H9 (cell line): ENCODE data around the gene C2orf15. TPM values are rescaled to one million over a fixed set of nuclear protein-coding genes. Genes with fewer than 3 reads are reported as not detected.

Experiments used
- DNase-seq: peaks from one replicate; pipeline ENCODE4 v3.0.0-alpha.2; 2017
- H2AFZ ChIP-seq: one replicate; pipeline ENCODE4 v1.6.1; 2013; ENCODE audit warnings: mild to moderate bottlenecking, low read length, control low read depth, moderate library complexity
- H2AK5ac ChIP-seq: 2 replicates; pipeline ENCODE4 v1.6.1; 2013; ENCODE audit warnings: low read length, control low read depth, mixed read lengths; ENCODE audit not compliant: insufficient read length
- H2BK120ac ChIP-seq: one replicate; pipeline ENCODE4 v1.6.1; 2013; ENCODE audit warnings: low read depth, mild to moderate bottlenecking, low read length, control low read depth, inconsistent platforms; ENCODE audit not compliant: poor library complexity, severe bottlenecking
- H2BK12ac ChIP-seq: 2 replicates; pipeline ENCODE4 v1.6.1; 2013; ENCODE audit warnings: low read length, control low read depth, mixed read lengths, low read depth; ENCODE audit not compliant: insufficient read length
- H2BK15ac ChIP-seq: 2 replicates; pipeline ENCODE4 v1.6.1; 2013; ENCODE audit warnings: low read depth, low read length, control low read depth
- H2BK20ac ChIP-seq: one replicate; pipeline ENCODE4 v1.6.1; 2013; ENCODE audit warnings: low read depth, mild to moderate bottlenecking, low read length, control low read depth, inconsistent platforms; ENCODE audit not compliant: poor library complexity, severe bottlenecking
- H2BK5ac ChIP-seq: 2 replicates; pipeline ENCODE4 v1.6.1; 2013; ENCODE audit warnings: low read length, control low read depth, mixed read lengths; ENCODE audit not compliant: insufficient read length
- H3K14ac ChIP-seq: 2 replicates; pipeline ENCODE4 v1.6.1; 2013; ENCODE audit warnings: low read length, control low read depth; ENCODE audit not compliant: insufficient read depth
- H3K18ac ChIP-seq: 2 replicates; pipeline ENCODE4 v1.6.1; 2013; ENCODE audit warnings: low read depth, mild to moderate bottlenecking, mixed read lengths, low read length, control low read depth; ENCODE audit not compliant: insufficient read length
- H3K23ac ChIP-seq: 2 replicates; pipeline ENCODE4 v1.6.1; 2013; ENCODE audit warnings: low read length, control low read depth, mixed read lengths, low read depth; ENCODE audit not compliant: insufficient read length
- H3K23me2 ChIP-seq: 2 replicates; pipeline ENCODE4 v1.6.1; 2013; ENCODE audit warnings: low read depth, mild to moderate bottlenecking, mixed read lengths, low read length, control low read depth; ENCODE audit not compliant: insufficient read length, poor library complexity, severe bottlenecking
- H3K27ac ChIP-seq: 2 replicates; pipeline ENCODE4 v1.5.1; 2013; ENCODE audit warnings: low read length, control low read depth, mixed read lengths, low read depth; ENCODE audit not compliant: insufficient read length
- H3K27me3 ChIP-seq: 2 replicates; pipeline ENCODE4 v1.6.1; 2013; ENCODE audit warnings: low read length, control low read depth, inconsistent platforms; ENCODE audit not compliant: insufficient read depth
- H3K4ac ChIP-seq: 2 replicates; pipeline ENCODE4 v1.6.1; 2013; ENCODE audit warnings: low read depth, mild to moderate bottlenecking, control low read depth, inconsistent platforms, low read length, moderate library complexity
- H3K4me1 ChIP-seq: 2 replicates; pipeline ENCODE4 v1.6.1; 2013; ENCODE audit warnings: low read length, control low read depth, inconsistent platforms; ENCODE audit not compliant: insufficient read depth
- H3K4me2 ChIP-seq: 2 replicates; pipeline ENCODE4 v1.6.1; 2013; ENCODE audit warnings: low read length, control low read depth, mixed read lengths; ENCODE audit not compliant: insufficient read length, insufficient read depth
- H3K56ac ChIP-seq: 2 replicates; pipeline ENCODE4 v1.6.1; 2013; ENCODE audit warnings: low read depth, mild to moderate bottlenecking, mixed read lengths, low read length, control low read depth; ENCODE audit not compliant: insufficient read length
- H3K79me1 ChIP-seq: 2 replicates; pipeline ENCODE4 v1.6.1; 2013; ENCODE audit warnings: low read depth, mild to moderate bottlenecking, moderate library complexity, low read length, control low read depth, inconsistent platforms; ENCODE audit not compliant: insufficient read depth, poor library complexity, severe bottlenecking
- H3K79me2 ChIP-seq: 2 replicates; pipeline ENCODE4 v1.6.1; 2013; ENCODE audit warnings: low read length, control low read depth, inconsistent platforms; ENCODE audit not compliant: insufficient read depth
- H3K9ac ChIP-seq: 2 replicates; pipeline ENCODE4 v1.6.1; 2013; ENCODE audit warnings: low read length, control low read depth, mixed read lengths; ENCODE audit not compliant: insufficient read length; ENCODE audit errors: extremely low read depth
- H3K9me3 ChIP-seq: one replicate; pipeline ENCODE4 v1.6.1; 2013; ENCODE audit warnings: low read depth, low read length, inconsistent platforms; ENCODE audit not compliant: control insufficient read depth
- H3T11ph ChIP-seq: one replicate; pipeline ENCODE4 v1.6.1; 2013; ENCODE audit warnings: mild to moderate bottlenecking, low read length, control low read depth, inconsistent platforms
- H4K20me1 ChIP-seq: one replicate; pipeline ENCODE4 v1.6.1; 2013; ENCODE audit not compliant: control insufficient read depth, insufficient read length, insufficient read depth
- H4K5ac ChIP-seq: 2 replicates; pipeline ENCODE4 v1.6.1; 2013; ENCODE audit warnings: low read depth, mild to moderate bottlenecking, mixed read lengths, low read length, control low read depth; ENCODE audit not compliant: insufficient read length
- H4K8ac ChIP-seq: replicated peaks from 2 replicates; pipeline ENCODE4 v1.6.1; 2013; ENCODE audit warnings: low read length, control low read depth, mixed read lengths, low read depth; ENCODE audit not compliant: insufficient read length
- H4K91ac ChIP-seq: 2 replicates; pipeline ENCODE4 v1.6.1; 2013; ENCODE audit warnings: low read depth, mild to moderate bottlenecking, moderate library complexity, mixed read lengths, low read length, control low read depth; ENCODE audit not compliant: insufficient read length
- H3K27ac Mint-ChIP-seq, 3 experiments: 2 replicates in 2 of 3; 3 replicates in 1 of 3; pipeline ENCODE4 v1.8.0; 2020 to 2021; ENCODE audit warnings: mixed read lengths in 3 of 3, mild to moderate bottlenecking in 1 of 3, moderate library complexity in 1 of 3
- H3K27me3 Mint-ChIP-seq: 2 replicates; pipeline ENCODE4 v1.8.0; 2021; ENCODE audit warnings: low read depth, mild to moderate bottlenecking, moderate library complexity, mixed read lengths
- H3K36me3 Mint-ChIP-seq, 3 experiments: 2 replicates in 2 of 3; 3 replicates in 1 of 3; pipeline ENCODE4 v1.8.0; 2020 to 2021; ENCODE audit warnings: low read depth in 3 of 3, mixed read lengths in 3 of 3; ENCODE audit not compliant: insufficient read depth in 1 of 3
- H3K4me1 Mint-ChIP-seq, 2 experiments: 2 replicates each; pipeline ENCODE4 v1.8.0; 2020; ENCODE audit warnings: mixed read lengths in 2 of 2
- H3K4me3 Mint-ChIP-seq, 2 experiments: 2 replicates in 1 of 2; 3 replicates in 1 of 2; pipeline ENCODE4 v1.8.0; 2020 to 2021; ENCODE audit warnings: mild to moderate bottlenecking in 2 of 2, mixed read lengths in 2 of 2, moderate library complexity in 1 of 2
- H3K9me3 Mint-ChIP-seq, 2 experiments: 2 replicates in 1 of 2; 3 replicates in 1 of 2; pipeline ENCODE4 v1.8.0; 2020; ENCODE audit warnings: mild to moderate bottlenecking in 2 of 2, mixed read lengths in 2 of 2, moderate library complexity in 1 of 2
- CTCF ChIP-seq: fragments of 200-600 bp; sonication (generic); conservative IDR thresholded peaks from 3 replicates; pipeline ENCODE4 v1.8.0; 2021; ENCODE audit warnings: antibody characterized with exemption, mild to moderate bottlenecking
- WGBS: extraction: QIAGEN DNeasy Blood & Tissue Kit; methylation state at CpG from one replicate; pipeline ENCODE4 v1.1.7; 2013; ENCODE audit warnings: missing lambda C conversion rate, low lambda C conversion rate, mixed read lengths; ENCODE audit not compliant: insufficient read length; ENCODE audit errors: extremely low coverage; 5-methylcytosine and 5-hydroxymethylcytosine counted together
- total RNA-seq: library from RNA; stranded (reverse); gene quantifications from 2 replicates; pipeline ENCODE4 v1.2.1, GENCODE V29; 2021

Gene C2orf15
- total RNA-seq, 1 experiment from 2014 or later, result 6.2 TPM

GRCh38 chr2:99200076-99200800, 58.7 kb downstream of the C2orf15 start:
- Histone ChIP-seq H3K4me2 (no peak overlapping the region), H2BK15ac (no peak overlapping the region), H3K14ac (no peak overlapping the region), H4K8ac (no peak overlapping the region), H2AK5ac (no peak overlapping the region), H3K9me3 (no peaks in the 10 kb centered on the region), H3K79me2 (no peaks in the 10 kb centered on the region), H3K23ac (no peak overlapping the region), H3K4ac (no peak overlapping the region), H4K20me1 (no peaks in the 10 kb centered on the region), H3K27me3 (no peaks in the 10 kb centered on the region), H4K91ac (no peak overlapping the region), H2BK5ac (no peak overlapping the region), H3K79me1 (no peaks in the 10 kb centered on the region), H3K9ac (no peak overlapping the region), H3K4me1 (no peaks in the 10 kb centered on the region), H3K56ac (no peak overlapping the region), H4K5ac (no peak overlapping the region), H2AFZ (no peak overlapping the region), H2BK20ac (no peak overlapping the region), H3K23me2 (no peaks in the 10 kb centered on the region), H3K27ac (no peak overlapping the region), H3K18ac (no peak overlapping the region), H2BK12ac (no peak overlapping the region), H2BK120ac (no peak overlapping the region), H3T11ph (no peak overlapping the region)
- no peak overlapping the region for H3K4me3 Mint-ChIP-seq
- no peaks in the 10 kb centered on the region for H3K27me3 Mint-ChIP-seq
- peaks cover 25 to 32% of the 10 kb centered on the region in 2 experiments for H3K9me3 Mint-ChIP-seq
- no peak for DNase-seq
- H3K4me1 Mint-ChIP-seq, result no peaks in the 10 kb centered on the region
- H3K36me3 Mint-ChIP-seq, result peaks cover 38 to 60% (median 47%) of the 10 kb centered on the region in 3 experiments
- no peak for TF ChIP-seq CTCF
- WGBS, result no CpG with 5 or more reads among the region's 7 CpGs
- H3K27ac Mint-ChIP-seq, result no peak overlapping the region

Other genes starting within 250 kb of the C2orf15 start
- gene CRACDL, start 205.5 kb upstream of the C2orf15 start, total RNA-seq, result 0.29 and 0.48 TPM in 2 replicates
- 6.1 and 6.3 TPM in 2 replicates for gene TSGA10, start 13.2 kb downstream of the C2orf15 start, total RNA-seq
- gene LIPT1, start 13.3 kb downstream of the C2orf15 start, total RNA-seq, result 6.4 and 8.9 TPM in 2 replicates
- 35.2 and 39.4 TPM in 2 replicates for gene MITD1, start 39.4 kb downstream of the C2orf15 start, total RNA-seq
- 50.8 and 51.4 TPM in 2 replicates for gene MRPL30, start 39.5 kb downstream of the C2orf15 start, total RNA-seq
- gene LYG2, start 114.0 kb downstream of the C2orf15 start, total RNA-seq, result 0.29 TPM in 1 of 2 replicates, not detected in the other
- gene LYG1, start 159.5 kb downstream of the C2orf15 start, total RNA-seq, result 0.31 and 0.37 TPM in 2 replicates
- 35.3 and 37.7 TPM in 2 replicates for gene TXNDC9, start 194.6 kb downstream of the C2orf15 start, total RNA-seq
- gene EIF5B, start 195.7 kb downstream of the C2orf15 start, total RNA-seq, result 56.5 and 58.1 TPM in 2 replicates